H1 (cell line): ENCODE data around the gene TNPO3. TPM values are rescaled to one million over a fixed set of nuclear protein-coding genes. Genes with fewer than 3 reads are reported as not detected.

Experiments
- polyA plus RNA-seq, 7 experiments: library from polyadenylated mRNA; depleted of rRNA in 3 of 7; stranded (reverse) in 5 of 7; unstranded in 2 of 7; fragments of >200 nt in 5 of 7; fragments of 200-250 nt in 2 of 7; gene quantifications; 1 replicate in 5 of 7; 2 replicates in 1 of 7; 4 replicates in 1 of 7; pipeline versions ENCODE4 v1.2.1 to v1.2.3, GENCODE V29; 2011 to 2013; ENCODE audit warnings: missing spikeins in 2 of 7, mixed read lengths in 2 of 7
- small RNA-seq: library from polyadenylated mRNA; stranded (forward); fragments of <200 nt; extraction: miRNeasy Mini kit (QIAGEN cat#:217004); gene quantifications from one replicate; pipeline ENCODE3, GENCODE V24; 2013; ENCODE audit not compliant: insufficient read depth
- total RNA-seq: library from RNA; stranded (reverse); fragmentation: NEBNext Ultra II Directional; extraction: Animal tissue kit (Norgen Biotek cat#: 25700); gene quantifications from 2 replicates; pipeline ENCODE4 v1.2.1, GENCODE V29; 2021

The TNPO3 gene
- total and polyA plus RNA-seq, 2 of the 8 experiments (the other 6 are each of a cell fraction or from before 2014, with no cell fraction given) = 67.6 to 99.2 TPM

Small RNA genes within 50 kb of the gene (small RNA-seq; reads per million reads assigned to genes)
- not detected for gene RN7SL306P

Other genes starting within 250 kb of the TNPO3 start
- 10.7 and 12.0 TPM in 2 replicates for gene FLNC, start 224.7 kb downstream of the TNPO3 start, total RNA-seq
- 1.9 and 3.3 TPM in 2 replicates for gene FLNC, start 224.7 kb downstream of the TNPO3 start, polyA plus RNA-seq (2011; rRNA removed)
- gene ATP6V1F, start 192.3 kb downstream of the TNPO3 start, total RNA-seq = 104 TPM in 2 replicates
- gene ATP6V1F, start 192.3 kb downstream of the TNPO3 start, polyA plus RNA-seq (2011; rRNA removed) = 318 and 344 TPM in 2 replicates
- 1.8 and 2.0 TPM in 2 replicates for gene KCP, start 144.4 kb downstream of the TNPO3 start, total RNA-seq
- gene KCP, start 144.4 kb downstream of the TNPO3 start, polyA plus RNA-seq (2011; rRNA removed) = 1.3 and 2.1 TPM in 2 replicates
- gene IRF5, start 117.2 kb downstream of the TNPO3 start, total RNA-seq = 0.28 and 0.75 TPM in 2 replicates
- gene IRF5, start 117.2 kb downstream of the TNPO3 start, polyA plus RNA-seq (2011; rRNA removed) = 1.1 and 1.5 TPM in 2 replicates
- gene TSPAN33, start 89.6 kb upstream of the TNPO3 start, total RNA-seq = 47.1 TPM in 2 replicates
- gene TSPAN33, start 89.6 kb upstream of the TNPO3 start, polyA plus RNA-seq (2011; rRNA removed) = 42.8 and 46.6 TPM in 2 replicates
- gene SMO, start 133.5 kb upstream of the TNPO3 start, total RNA-seq = 61.2 and 64.5 TPM in 2 replicates
- gene SMO, start 133.5 kb upstream of the TNPO3 start, polyA plus RNA-seq (2011; rRNA removed) = 67.6 and 75.0 TPM in 2 replicates
- gene AHCYL2, start 169.9 kb upstream of the TNPO3 start, total RNA-seq = 25.4 and 30.5 TPM in 2 replicates
- gene AHCYL2, start 169.9 kb upstream of the TNPO3 start, polyA plus RNA-seq (2011; rRNA removed) = 16.6 and 20.7 TPM in 2 replicates